Endothelial cell of coronary artery (primary cell): ENCODE measurements around the gene GPHB5. TPM values are rescaled to one million over a fixed set of nuclear protein-coding genes. Genes with fewer than 3 reads are reported as not detected.

ENCODE experiments used
- total RNA-seq: library from RNA; depleted of rRNA; stranded (reverse); fragments of >200 nt; gene quantifications from 2 replicates; pipeline ENCODE4 v1.2.3, GENCODE V29; 2014

The GPHB5 gene, protein sequence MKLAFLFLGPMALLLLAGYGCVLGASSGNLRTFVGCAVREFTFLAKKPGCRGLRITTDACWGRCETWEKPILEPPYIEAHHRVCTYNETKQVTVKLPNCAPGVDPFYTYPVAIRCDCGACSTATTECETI
- total RNA-seq: not detected in 2 replicates

DNA sequence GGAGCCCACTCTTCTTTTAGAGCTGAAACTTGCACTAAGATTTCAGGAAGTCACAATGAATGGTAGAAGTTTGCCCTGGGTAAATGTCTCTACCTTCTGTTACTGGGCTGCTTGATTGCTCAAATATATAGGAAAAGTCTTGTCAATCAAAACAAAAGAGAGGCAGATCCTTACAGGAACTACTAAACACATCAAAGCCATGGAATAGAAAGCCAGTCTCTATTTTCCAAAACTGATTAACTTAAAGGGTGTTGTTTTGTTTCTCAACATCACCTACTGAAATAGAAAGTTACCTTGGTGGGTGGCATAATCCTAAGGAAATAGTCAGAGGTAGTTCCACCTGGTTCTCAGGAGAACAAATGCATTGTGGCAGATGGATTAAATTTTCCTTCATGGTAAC, at the start of gene GPHB5:
GPHB5 (minus strand) TSS at position 101 of the 400 bp plus-strand sequence. CDS start 1,086 bp downstream, outside the sequence.

Other genes with a start within 250 kb of the GPHB5 start
- gene RHOJ, start 114.5 kb downstream of the GPHB5 start, total RNA-seq: 96.6 and 112 TPM in 2 replicates
- gene PPP2R5E, start 224.4 kb upstream of the GPHB5 start, total RNA-seq: 13.1 and 18.5 TPM in 2 replicates